Measurements from ENCODE around the gene GJB6. TPM values are rescaled to one million over a fixed set of nuclear protein-coding genes. Genes with fewer than 3 reads are reported as not detected.

GJB6 gene
- total and polyA plus RNA-seq, 2 experiments from 2014 or later, result not detected

GRCh38 chr13:20178156-20178555, 54.0 kb downstream of the GJB6 start (continued):
- TF ChIP-seq ZNF462 (CRISPR knock-in tag; IDR thresholded peaks at IDR 0.05), result no peak
- TF ChIP-seq JUNB (IDR thresholded peaks at IDR 0.05; ENCODE audit: unreplicated experiment), result no peak
- TF ChIP-seq EZH2 (IDR thresholded peaks at IDR 0.05; ENCODE audit: low read depth, unreplicated experiment), result no peak
- no peak for TF ChIP-seq STAT1 (IDR thresholded peaks at IDR 0.05; ENCODE audit: unreplicated experiment)

- DNase-seq (ENCODE audit: low spot score) (peak; percentile 37), ATAC-seq (peak; percentile 77)
- H4K20me1 ChIP-seq (replicated peaks; ENCODE audit: insufficient read depth), result no peaks in the 10 kb centered on the region
- peak overlapping the region; percentile 39; the same call in 1 of the 2 replicates for H3K4me3 ChIP-seq
- peak overlapping the region; percentile 51 for H3K4me2 ChIP-seq
- peak overlapping the region; percentile 89 for H2AFZ ChIP-seq
- no peaks in the 10 kb centered on the region for H3K79me2 ChIP-seq (replicated peaks; ENCODE audit: insufficient read depth)
- Mint-ChIP-seq H3K27me3 (ENCODE audit: insufficient read depth, low read depth, poor library complexity) (peaks cover 15% of the 10 kb centered on the region), H3K4me3 (no peak overlapping the region), H3K4me1 (peaks cover 8% of the 10 kb centered on the region), H3K36me3 (ENCODE audit: low read depth) (no peaks in the 10 kb centered on the region), H3K9me3 (no peaks in the 10 kb centered on the region; the same call in 2 of the 3 replicates), H3K27ac (no peak overlapping the region)
- H3K27ac ChIP-seq (ENCODE audit: low read depth), result no peak overlapping the region
- H3K36me3 ChIP-seq (ENCODE audit: insufficient read depth), result no peaks in the 10 kb centered on the region
- H3K9me2 ChIP-seq (ENCODE audit: insufficient read depth), result no peaks in the 10 kb centered on the region
- no peaks in the 10 kb centered on the region for H3K4me1 ChIP-seq (ENCODE audit: insufficient read depth)
- H3K27me3 ChIP-seq (ENCODE audit: insufficient read depth), result peaks cover 37% of the 10 kb centered on the region
- H3F3A ChIP-seq (replicated peaks; ENCODE audit: low read depth), result no peaks in the 10 kb centered on the region
- no peak for TF ChIP-seq ETS1 (IDR thresholded peaks at IDR 0.05)
- no peak for TF ChIP-seq ZNF114 (CRISPR knock-in tag; IDR thresholded peaks at IDR 0.05)
- no peak for TF ChIP-seq CREB1 (CRISPR knock-in tag; IDR thresholded peaks at IDR 0.05; ENCODE audit: low read depth)
- TF ChIP-seq EZH2 (IDR thresholded peaks at IDR 0.05; ENCODE audit: low read depth, unreplicated experiment), result no peak
- TF ChIP-seq NANOG (IDR thresholded peaks at IDR 0.05; ENCODE audit: borderline replicate concordance), result no peak
- TF ChIP-seq JUNB (IDR thresholded peaks at IDR 0.05; ENCODE audit: unreplicated experiment), result no peak
- no peak for TF ChIP-seq ZNF331 (CRISPR knock-in tag; IDR thresholded peaks at IDR 0.05; ENCODE audit: low read depth)
- TF ChIP-seq REST (IDR thresholded peaks at IDR 0.05; ENCODE audit: unreplicated experiment), result no peak
- TF ChIP-seq CTCF (conservative IDR thresholded peaks at IDR 0.05; ENCODE audit: low read depth in 2 of 2), result no peak
- TF ChIP-seq POLR2AphosphoS5 (IDR thresholded peaks at IDR 0.05; ENCODE audit: low read depth), result no peak
These were observed 54.9 kb downstream of the GJB6 start for GRCh38 chr13:20177049-20177831.
